Measurements from ENCODE around the gene TCF3. TPM values are rescaled to one million over a fixed set of nuclear protein-coding genes. Genes with fewer than 3 reads are reported as not detected.
A peak's percentile ranks its signal among the peaks of the same experiment; 100 is the strongest.
"Not testable (repeated sequence)": the region's sequence is repeated elsewhere in the genome, so short reads cannot be mapped to it uniquely, and the experiment has no call there.

The TCF3 gene
- total and polyA plus RNA-seq, 12 donors, result 8.5 to 96.0 (median 42.0) TPM

- peaks cover 33% of the 10 kb centered on the region for H3K27me3 ChIP-seq
- H3K4me1 ChIP-seq (replicated peaks in 1 of 2), result no peaks in the 10 kb centered on the region
- DNase-seq, result peak in 4 of 7 donors; percentile 29 to 52 (median 40)
- peaks cover 0 to 4% (median 0%) of the 10 kb centered on the region in 3 donors for H3K9me3 ChIP-seq (replicated peaks in 1 of 3)
- no peak overlapping the region for H3K4me3 ChIP-seq
- no peak for TF ChIP-seq POLR2A (IDR thresholded peaks at IDR 0.05)
- no peak for TF ChIP-seq CTCF (IDR thresholded peaks at IDR 0.05)
- WGBS, 4 donors, result 7 to 23% (median 13%) methylated on average over 7 to 29 of the region's 29 CpGs
- H3K36me3 ChIP-seq (replicated peaks in 1 of 2), result no peaks in the 10 kb centered on the region
- intact Hi-C loops (cut with DNase I), result no loop called here
- no peak overlapping the region for H3K27ac ChIP-seq
These were observed 38.4 kb upstream of the TCF3 start for GRCh38 chr19:1690699-1691307.

- H3K9me3 ChIP-seq (replicated peaks in 1 of 3); DNase-seq; H3K4me3 ChIP-seq; H3K36me3 ChIP-seq (replicated peaks in 1 of 2); H3K27ac ChIP-seq; H3K4me1 ChIP-seq (replicated peaks in 1 of 2); intact Hi-C loops (cut with DNase I): not testable (repeated sequence)
- H3K27me3 ChIP-seq, result peaks cover 43% of the 10 kb centered on the region
- WGBS, 4 donors, result 86 to 93% (median 91%) methylated on average over 5 of the region's 5 CpGs
These were observed 33.4 kb upstream of the TCF3 start for GRCh38 chr19:1685785-1686184.

- TF ChIP-seq POLR2A (IDR thresholded peaks at IDR 0.05), result no peak
- TF ChIP-seq CTCF (IDR thresholded peaks at IDR 0.05), result no peak
- intact Hi-C loops (cut with DNase I), result no loop called here
- H3K27me3 ChIP-seq, result peaks cover 40% of the 10 kb centered on the region
These were observed 32.6 kb upstream of the TCF3 start for GRCh38 chr19:1685046-1685445.

GRCh38 chr19:1684573-1684912 lies 32.1 kb upstream of the TCF3 start:
- Histone ChIP-seq H3K4me3 (no peak overlapping the region), H3K9me3 (replicated peaks in 1 of 3) (no peaks in the 10 kb centered on the region), H3K27me3 (peaks cover 43% of the 10 kb centered on the region), H3K36me3 (replicated peaks in 1 of 2) (no peaks in the 10 kb centered on the region), H3K27ac (no peak overlapping the region), H3K4me1 (replicated peaks in 1 of 2) (no peaks in the 10 kb centered on the region)
- no peak for TF ChIP-seq POLR2A (IDR thresholded peaks at IDR 0.05)
- no peak for TF ChIP-seq CTCF (IDR thresholded peaks at IDR 0.05)
- whole genome bisulfite sequencing, 4 donors, result 69 to 74% (median 72%) methylated on average over 8 to 10 of the region's 10 CpGs
- DNase-seq, result no peak
- intact Hi-C loops (cut with DNase I), result no loop called here

More at GRCh38 chr19:1685046-1685445, 32.6 kb upstream of the TCF3 start:
- no peak for DNase-seq
- Histone ChIP-seq H3K4me3 (no peak overlapping the region), H3K9me3 (replicated peaks in 1 of 3) (no peaks in the 10 kb centered on the region), H3K36me3 (replicated peaks in 1 of 2) (no peaks in the 10 kb centered on the region), H3K4me1 (replicated peaks in 1 of 2) (no peaks in the 10 kb centered on the region), H3K27ac (no peak overlapping the region)
- WGBS, 4 donors, result 45 to 69% (median 53%) methylated on average over 13 to 19 of the region's 19 CpGs

- Histone ChIP-seq H3K4me3 (no peak overlapping the region), H3K4me1 (replicated peaks in 1 of 2) (no peaks in the 10 kb centered on the region), H3K36me3 (replicated peaks in 1 of 2) (no peaks in the 10 kb centered on the region), H3K9me3 (replicated peaks in 1 of 3) (no peaks in the 10 kb centered on the region), H3K27ac (no peak overlapping the region), H3K27me3 (peaks cover 48% of the 10 kb centered on the region)
- no peak for DNase-seq
- 55 to 69% (median 64%) methylated on average over 16 to 19 of the region's 19 CpGs for WGBS, 4 donors
- intact Hi-C loops (cut with DNase I), result no loop called here
- TF ChIP-seq CTCF (IDR thresholded peaks at IDR 0.05) (no peak), POLR2A (IDR thresholded peaks at IDR 0.05) (no peak)
These were observed 31.6 kb upstream of the TCF3 start for GRCh38 chr19:1683869-1684572.

All from adrenal gland (tissue), 12 donors.